DND-41 (cell line): ENCODE data around the gene SAG.

Experiments used
- CTCF ChIP-seq: IDR thresholded peaks from 2 replicates; pipeline ENCODE4 v1.5.1; 2012; ENCODE audit warnings: borderline replicate concordance, low read length, moderate library complexity, mild to moderate bottlenecking; ENCODE audit not compliant: poor library complexity, severe bottlenecking; ENCODE audit errors: extremely low read depth
- EZH2 ChIP-seq: IDR thresholded peaks from 3 replicates; pipeline ENCODE4 v1.6.1; 2012; ENCODE audit warnings: borderline replicate concordance, low read depth, mild to moderate bottlenecking, moderate library complexity, low read length, inconsistent platforms; ENCODE audit not compliant: severe bottlenecking

GRCh38 chr2:233280114-233280693, 27.4 kb upstream of the SAG start:
- TF ChIP-seq CTCF: no peak
- no peak for TF ChIP-seq EZH2
